Measurements from ENCODE around the gene CLMP. TPM values are rescaled to one million over a fixed set of nuclear protein-coding genes. Genes with fewer than 3 reads are reported as not detected.

CLMP gene
- total RNA-seq, 1 experiment from 2014 or later, result 3.2 TPM

GRCh38 chr11:123093739-123094138 is 101.3 kb downstream of the CLMP start:
- no peaks in the 10 kb centered on the region for H3K9me3 ChIP-seq (ENCODE audit: control insufficient read depth in 1 of 2, insufficient read depth in 1 of 2, low read depth in 1 of 2, low read length in 2 of 2)
- H3K4me1 ChIP-seq (ENCODE audit: control insufficient read depth in 1 of 2, insufficient read depth in 2 of 2, low read length in 2 of 2), result no peaks in the 10 kb centered on the region
- H2AFZ ChIP-seq (ENCODE audit: low read depth, low read length, poor library complexity, severe bottlenecking), result no peak overlapping the region
- no peak overlapping the region for H3K27ac ChIP-seq (ENCODE audit: low read depth, low read length)
- H3K79me2 ChIP-seq (ENCODE audit: insufficient read depth, low read length), result no peaks in the 10 kb centered on the region
- no TSS peak for BruUV-seq (replicated peaks)
- no peak overlapping the region for H3K4me3 ChIP-seq (replicated peaks in 1 of 2; ENCODE audit: low read depth in 1 of 2, low read length in 2 of 2)
- ATAC-seq (no peak), DNase-seq (ENCODE audit: low read depth, low spot score) (no peak)
- TF ChIP-seq MAX (IDR thresholded peaks at IDR 0.05) (no peak), REST (IDR thresholded peaks at IDR 0.05; ENCODE audit: low read depth) (no peak), FOSL1 (IDR thresholded peaks at IDR 0.05; ENCODE audit: low read depth) (no peak), POLR2A (IDR thresholded peaks at IDR 0.05; ENCODE audit: borderline replicate concordance, extremely low read depth, insufficient read depth, insufficient read length) (no peak), SP1 (IDR thresholded peaks at IDR 0.05; ENCODE audit: low read depth) (no peak), RAD21 (IDR thresholded peaks at IDR 0.05; ENCODE audit: low read depth) (no peak), ELF1 (IDR thresholded peaks at IDR 0.05; ENCODE audit: borderline replicate concordance, low read depth) (no peak), YY1 (IDR thresholded peaks at IDR 0.05; ENCODE audit: extremely low read depth, insufficient replicate concordance, low read depth, low read length) (no peak), ZBTB33 (IDR thresholded peaks at IDR 0.05; ENCODE audit: extremely low read depth, insufficient replicate concordance, low read length) (no peak), CBX3 (IDR thresholded peaks at IDR 0.05; ENCODE audit: low read depth) (no peak), CTCF (IDR thresholded peaks at IDR 0.05 in 2 of 3, conservative IDR thresholded peaks at IDR 0.05 in 1 of 3; ENCODE audit: borderline replicate concordance in 1 of 3, insufficient read depth in 1 of 3, low read depth in 2 of 3, low read length in 2 of 3) (no peak), JUND (IDR thresholded peaks at IDR 0.05) (no peak), ZFX (IDR thresholded peaks at IDR 0.05) (no peak), ZNF274 (IDR thresholded peaks at IDR 0.05; ENCODE audit: low read depth, low read length) (no peak), ATF3 (IDR thresholded peaks at IDR 0.05) (no peak), POLR2AphosphoS5 (IDR thresholded peaks at IDR 0.05; ENCODE audit: low read depth, low read length) (no peak), EGR1 (IDR thresholded peaks at IDR 0.05; ENCODE audit: low read depth) (no peak)
- no peaks in the 10 kb centered on the region for H3K36me3 ChIP-seq (ENCODE audit: control insufficient read depth in 1 of 2, insufficient read depth in 2 of 2, low read length in 2 of 2)
- no peaks in the 10 kb centered on the region for H3K27me3 ChIP-seq (ENCODE audit: insufficient read depth, low read length)
- ChIA-PET POLR2A (no interaction called here), CTCF (no interaction called here), RAD21 (ENCODE audit: low non-redundant PET in 1 of 2, low total read pairs in 2 of 2, uncharacterized antibody in 2 of 2, unreplicated experiment in 2 of 2) (no interaction called here)
- H3K9ac ChIP-seq (ENCODE audit: low read length), result no peak overlapping the region
- intact Hi-C loops (cut with micrococcal nuclease), result no loop called here
- no peak overlapping the region for H3K4me2 ChIP-seq (ENCODE audit: low read length)
- no peaks in the 10 kb centered on the region for H3K9me2 ChIP-seq (ENCODE audit: insufficient read depth)
- no peaks in the 10 kb centered on the region for H4K20me1 ChIP-seq (ENCODE audit: insufficient read depth)

Data from HCT116 (cell line).